Heart right ventricle (tissue), 16 donors: Measurements from ENCODE around the gene DEFB129. TPM values are rescaled to one million over a fixed set of nuclear protein-coding genes. Genes with fewer than 3 reads are reported as not detected.

Source experiments
- ATAC-seq, 8 donors: fragments of 200-7000 bp; cut with Tn5 transposase; one replicate each; pipeline ENCODE4 v1.9.1; 2020; ENCODE audit warnings: mild to moderate bottlenecking in 8 of 8, moderate library complexity in 8 of 8, moderate number of reproducible peaks in 1 of 8
- DNase-seq, 2 donors: peaks; one replicate each; pipeline ENCODE4 v3.0.0-alpha.2; 2020
- H3K27ac ChIP-seq, 10 donors: fragments of 200-600 bp; sonication (generic) in 2 of 10; one replicate each; pipeline versions ENCODE4 v1.5.0 to v1.8.0; 2020 to 2022; ENCODE audit warnings: mild to moderate bottlenecking in 3 of 10
- H3K27me3 ChIP-seq, 7 donors: fragments of 200-600 bp; one replicate each; pipeline ENCODE4 v1.8.0; 2021 to 2022; ENCODE audit warnings: mild to moderate bottlenecking in 2 of 7
- H3K36me3 ChIP-seq, 9 donors: fragments of 200-600 bp; sonication (generic) in 1 of 9; one replicate each; pipeline versions ENCODE4 v1.5.0 to v1.8.0; 2020 to 2022; ENCODE audit warnings: mild to moderate bottlenecking in 2 of 9
- H3K4me1 ChIP-seq, 9 donors: fragments of 200-600 bp; sonication (generic) in 1 of 9; one replicate each; pipeline versions ENCODE4 v1.5.0 to v1.8.0; 2020 to 2022; ENCODE audit warnings: mild to moderate bottlenecking in 4 of 9
- H3K4me3 ChIP-seq, 10 donors: fragments of 200-600 bp; sonication (generic) in 2 of 10; one replicate each; pipeline versions ENCODE4 v1.5.0 to v1.8.0; 2020 to 2022; ENCODE audit warnings: mild to moderate bottlenecking in 7 of 10, moderate library complexity in 2 of 10
- H3K9me3 ChIP-seq, 11 donors: fragments of 200-600 bp in 10 of 11; sonication (generic) in 2 of 11; one replicate each; pipeline versions ENCODE4 v1.5.0 to v1.8.0; 2013 to 2022; ENCODE audit warnings: mild to moderate bottlenecking in 2 of 11, control low read depth in 1 of 11, moderate library complexity in 1 of 11
- WGBS, 2 donors: extraction: QIAGEN DNeasy Blood & Tissue Kit; methylation state at CpG; one replicate each; pipeline ENCODE4 v1.1.7; 2013; ENCODE audit warnings: inconsistent platforms in 1 of 2; 5-methylcytosine and 5-hydroxymethylcytosine counted together
- intact Hi-C, 10 donors: fragments of 100-400 bp; cut with DNase I; formaldehyde crosslinking; loops; one replicate each; pipeline versions ENCODE4 v1.11.1 to v1.14.2; 2022
- polyA plus RNA-seq, 2 donors: library from polyadenylated mRNA; stranded (reverse); fragments of 200-250 nt; gene quantifications; one replicate each; pipeline ENCODE4 v1.2.3, GENCODE V29; 2013
- total RNA-seq, 10 donors: library from RNA; stranded (reverse); fragmentation: NEBNext Ultra II Directional in 3 of 10; extraction: Animal tissue kit (Norgen Biotek cat#: 25700) in 3 of 10; gene quantifications; one replicate each; pipeline versions ENCODE4 v1.2.1 to v1.2.4, GENCODE V29; 2021 to 2023
- TF ChIP-seq, protein P1 (sequence below), 9 donors: fragments of 200-600 bp; sonication (generic) in 2 of 9; IDR thresholded peaks; one replicate each; pipeline versions ENCODE4 v1.5.0 to v1.8.0; 2021 to 2022; ENCODE audit warnings: antibody characterized with exemption in 9 of 9, mild to moderate bottlenecking in 5 of 9, moderate library complexity in 1 of 9
- donor health status: Arrhythmogenic right ventricular cardiomyopathy.
- donor health status: ischemic (EF 13 %, LVEDD 7.1; RV severe dilation, severe dysfunction).
- donor health status: healthy with polysubstance abuse.
- donor health status: DM: no; HTN: yes; CAD: no.
- donor health status: DM: no; HTN: no; CAD: no.
- donor health status: ischemic (EF 25% LVEDD 6.9; RV normal size, moderate dysfunction).
- donor health status: ischemic (EF 25% LVEDD 5.7; RV mildly dilated, moderate dysfunction).
- donor health status: healthy.
- donor health status: DM: yes; HTN: yes; CAD: no.
- donor health status: Ischemic cardiomyopathy.
- donor health status: ischemic (EF 35%, LVEDD 5.7; RV mildly dilated, moderate dysfunction).
- donor health status: nonischemic (EF 11% LVEDD 7.7; RV severe dilation, severe dysfunction).
- donor health status: DM: yes; HTN: yes; CAD: no.
- donor health status: PGD.
- donor health status: ischemic (EF 29% LVEDD 5.4; RV normal size, mild dysfunction).
- donor health status: nonischemic (EF 23%, LVEDD 6.1; RV moderate dilation, normal function).

Gene DEFB129
- total and polyA plus RNA-seq, 12 donors: not detected

DNA sequence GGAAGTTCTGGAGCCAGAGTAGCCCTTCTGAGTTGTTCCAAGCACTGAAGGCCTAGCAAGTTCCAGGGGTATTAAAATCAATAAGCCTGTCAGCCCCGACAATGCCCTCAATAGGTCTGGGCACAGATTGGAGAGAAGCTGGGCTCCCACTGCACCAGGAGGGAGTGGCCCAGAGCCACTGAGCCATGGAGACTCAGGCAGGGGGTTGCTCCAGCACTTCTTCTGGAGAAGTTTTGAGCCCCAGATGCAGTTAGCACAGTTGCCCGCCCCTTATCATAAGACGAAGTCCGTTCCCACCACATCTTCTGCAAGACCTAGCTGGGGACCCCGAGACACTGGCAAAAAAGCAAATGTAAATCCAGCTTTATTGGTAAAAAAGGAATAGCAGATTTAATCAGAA lies 43.5 kb downstream of the DEFB129 start:
- no peak overlapping the region for H3K4me3 ChIP-seq
- H3K27ac ChIP-seq: no peak overlapping the region
- H3K27me3 ChIP-seq: no peaks in the 10 kb centered on the region
- H3K9me3 ChIP-seq: no peaks in the 10 kb centered on the region
- DNase-seq: no peak
- peaks cover 0 to 13% (median 0%) of the 10 kb centered on the region in 9 donors for H3K4me1 ChIP-seq
- TF ChIP-seq, protein P1, sequence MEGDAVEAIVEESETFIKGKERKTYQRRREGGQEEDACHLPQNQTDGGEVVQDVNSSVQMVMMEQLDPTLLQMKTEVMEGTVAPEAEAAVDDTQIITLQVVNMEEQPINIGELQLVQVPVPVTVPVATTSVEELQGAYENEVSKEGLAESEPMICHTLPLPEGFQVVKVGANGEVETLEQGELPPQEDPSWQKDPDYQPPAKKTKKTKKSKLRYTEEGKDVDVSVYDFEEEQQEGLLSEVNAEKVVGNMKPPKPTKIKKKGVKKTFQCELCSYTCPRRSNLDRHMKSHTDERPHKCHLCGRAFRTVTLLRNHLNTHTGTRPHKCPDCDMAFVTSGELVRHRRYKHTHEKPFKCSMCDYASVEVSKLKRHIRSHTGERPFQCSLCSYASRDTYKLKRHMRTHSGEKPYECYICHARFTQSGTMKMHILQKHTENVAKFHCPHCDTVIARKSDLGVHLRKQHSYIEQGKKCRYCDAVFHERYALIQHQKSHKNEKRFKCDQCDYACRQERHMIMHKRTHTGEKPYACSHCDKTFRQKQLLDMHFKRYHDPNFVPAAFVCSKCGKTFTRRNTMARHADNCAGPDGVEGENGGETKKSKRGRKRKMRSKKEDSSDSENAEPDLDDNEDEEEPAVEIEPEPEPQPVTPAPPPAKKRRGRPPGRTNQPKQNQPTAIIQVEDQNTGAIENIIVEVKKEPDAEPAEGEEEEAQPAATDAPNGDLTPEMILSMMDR (IDR thresholded peaks at IDR 0.05): no peak
- intact Hi-C loops: loop anchor here in 2 of 10 donors (10.0 kb wide), 2 partner anchors 54 to 64 kb away; partner anchors contain the start of gene SOX12 (in 1 of the 2)
- peaks cover 0 to 5% (median 0%) of the 10 kb centered on the region in 9 donors for H3K36me3 ChIP-seq
- ATAC-seq: no peak
- 89 to 93% methylated on average over 5 of the region's 5 CpGs for WGBS, 2 donors

DNA sequence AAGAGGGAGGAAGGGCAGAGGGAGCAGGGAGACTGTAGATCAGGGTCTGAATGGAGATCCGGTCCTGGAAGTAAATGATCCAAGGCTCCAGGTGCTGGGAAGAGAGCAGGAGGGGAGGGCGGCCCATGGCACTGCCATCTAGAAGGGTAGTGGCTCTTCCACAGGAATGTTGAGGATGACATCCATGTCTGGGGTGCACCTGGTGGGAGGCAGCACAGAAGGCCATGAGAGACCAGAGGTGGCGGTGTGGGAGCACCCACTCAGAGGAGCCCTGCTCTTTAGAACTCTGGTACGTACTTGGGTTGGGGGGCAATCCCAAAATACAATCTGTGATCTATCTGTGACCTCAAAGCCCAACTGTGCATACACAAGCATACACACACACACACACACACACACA lies 44.0 kb downstream of the DEFB129 start:
- Histone ChIP-seq H3K36me3 (peaks cover 0 to 10% (median 0%) of the 10 kb centered on the region in 9 donors), H3K27ac (no peak overlapping the region), H3K9me3 (no peaks in the 10 kb centered on the region), H3K4me3 (no peak overlapping the region), H3K4me1 (peaks cover 0 to 13% (median 0%) of the 10 kb centered on the region in 9 donors), H3K27me3 (no peaks in the 10 kb centered on the region)
- 88 to 96% methylated on average over 4 of the region's 4 CpGs for WGBS, 2 donors
- intact Hi-C loops: loop anchor here in 2 of 10 donors (10.0 kb wide), 2 partner anchors 54 to 64 kb away; partner anchors contain the start of gene SOX12 (in 1 of the 2)
- ATAC-seq: no peak
- TF ChIP-seq, protein P1 (IDR thresholded peaks at IDR 0.05): no peak
- no peak for DNase-seq

DNA sequence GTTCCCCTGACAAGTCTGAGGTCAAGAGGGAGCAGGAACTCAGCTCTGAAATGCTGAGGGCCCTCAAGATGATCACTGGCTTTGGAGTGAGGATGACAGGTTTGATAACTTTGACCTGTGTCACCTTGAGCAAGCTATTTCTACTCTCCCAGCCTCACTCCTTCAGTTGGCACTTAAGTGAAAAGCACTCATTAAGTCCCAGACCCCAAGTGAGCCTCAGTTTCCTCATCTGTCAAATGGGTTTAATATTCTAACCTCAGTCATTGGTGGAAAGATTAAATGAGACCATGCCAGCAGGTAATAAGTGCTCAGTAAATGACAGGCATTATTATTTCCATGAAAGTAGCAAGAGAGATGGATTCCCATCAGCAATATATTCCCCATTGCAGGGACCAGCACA lies 44.5 kb downstream of the DEFB129 start:
- Histone ChIP-seq H3K27me3 (no peaks in the 10 kb centered on the region), H3K4me3 (no peak overlapping the region), H3K36me3 (peaks cover 0 to 15% (median 0%) of the 10 kb centered on the region in 9 donors), H3K27ac (no peak overlapping the region), H3K4me1 (peaks cover 0 to 9% (median 0%) of the 10 kb centered on the region in 9 donors), H3K9me3 (no peaks in the 10 kb centered on the region)
- DNase-seq: no peak
- ATAC-seq: no peak
- intact Hi-C loops: loop anchor here in 2 of 10 donors (10.0 kb wide), 2 partner anchors 53 to 63 kb away; partner anchors contain the start of gene SOX12 (in 1 of the 2)
- TF ChIP-seq, protein P1 (IDR thresholded peaks at IDR 0.05): no peak

DNA sequence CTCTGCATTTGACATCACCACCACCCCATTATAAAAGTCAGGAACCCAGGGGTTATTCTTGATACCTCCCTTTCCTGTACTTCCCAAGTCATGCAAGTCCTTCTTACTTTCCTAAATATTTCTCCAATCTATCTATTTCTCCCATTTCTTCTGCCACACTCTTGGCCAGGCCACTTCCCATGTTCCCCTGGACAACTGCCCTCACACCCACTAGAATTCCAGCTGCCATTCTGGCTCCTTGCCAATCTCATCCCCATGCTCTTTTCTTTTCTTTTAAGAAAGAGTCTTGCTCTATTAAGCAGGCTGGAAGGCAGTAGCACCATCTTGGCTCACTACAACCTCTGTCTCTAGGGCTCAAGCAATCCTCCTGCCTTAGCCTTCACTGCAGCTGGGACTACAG lies 45.7 kb downstream of the DEFB129 start:
- intact Hi-C loops: loop anchor here in 2 of 10 donors (10.0 kb wide), 2 partner anchors 52 to 62 kb away; partner anchors contain the start of gene SOX12 (in 1 of the 2)
- Histone ChIP-seq H3K36me3 (peaks cover 0 to 27% (median 4%) of the 10 kb centered on the region in 9 donors), H3K27ac (no peak overlapping the region), H3K4me1 (no peaks in the 10 kb centered on the region), H3K4me3 (no peak overlapping the region), H3K9me3 (no peaks in the 10 kb centered on the region), H3K27me3 (no peaks in the 10 kb centered on the region)
- DNase-seq (no peak), ATAC-seq (no peak)
- TF ChIP-seq, protein P1 (IDR thresholded peaks at IDR 0.05): no peak
